Osteoblast (primary cell): ENCODE data around the gene NRAP. TPM values are rescaled to one million over a fixed set of nuclear protein-coding genes. Genes with fewer than 3 reads are reported as not detected.

Experiments used
- DNase-seq: peaks from one replicate; pipeline ENCODE4 v3.0.0; 2011; ENCODE audit warnings: low spot score, mixed read lengths; ENCODE audit not compliant: insufficient read length; ENCODE audit errors: missing footprints
- H2AFZ ChIP-seq: 2 replicates; pipeline ENCODE4 v1.6.0; 2011; ENCODE audit warnings: mild to moderate bottlenecking, low read length
- H3K27ac ChIP-seq: 2 replicates; pipeline ENCODE4 v1.5.1; 2011; ENCODE audit warnings: mild to moderate bottlenecking, low read depth, low read length, moderate library complexity
- H3K27me3 ChIP-seq: 2 replicates; pipeline ENCODE4 v1.6.0; 2012; ENCODE audit warnings: mild to moderate bottlenecking, control low read depth, inconsistent platforms, low read length, moderate library complexity; ENCODE audit not compliant: insufficient read depth
- H3K36me3 ChIP-seq: 2 replicates; pipeline ENCODE4 v1.5.1; 2011; ENCODE audit warnings: mild to moderate bottlenecking, low read length, control low read depth, moderate library complexity; ENCODE audit not compliant: insufficient read depth
- H3K4me1 ChIP-seq: 2 replicates; pipeline ENCODE4 v1.5.1; 2011; ENCODE audit warnings: mild to moderate bottlenecking, low read length, control low read depth, moderate library complexity; ENCODE audit not compliant: insufficient read depth
- H3K4me2 ChIP-seq: 2 replicates; pipeline ENCODE4 v1.6.0; 2011; ENCODE audit warnings: mild to moderate bottlenecking, low read length; ENCODE audit not compliant: insufficient read depth
- H3K4me3 ChIP-seq: fragments of 200-600 bp; sonication (generic); 3 replicates; pipeline ENCODE4 v1.5.1; 2012; ENCODE audit warnings: mild to moderate bottlenecking, low read length, inconsistent platforms; ENCODE audit not compliant: insufficient read depth
- H3K79me2 ChIP-seq: 2 replicates; pipeline ENCODE4 v1.6.0; 2012; ENCODE audit warnings: mild to moderate bottlenecking, low read length, control low read depth, inconsistent platforms; ENCODE audit not compliant: insufficient read depth
- H3K9me3 ChIP-seq: 2 replicates; pipeline ENCODE4 v1.5.1; 2011; ENCODE audit warnings: low read depth, low read length, control low read depth
- H4K20me1 ChIP-seq: 2 replicates; pipeline ENCODE4 v1.6.0; 2012; ENCODE audit warnings: mild to moderate bottlenecking, low read length, control low read depth; ENCODE audit not compliant: insufficient read depth
- total RNA-seq: library from RNA; depleted of rRNA; stranded (reverse); fragments of >200 nt; gene quantifications from 2 replicates; pipeline ENCODE4 v1.2.3, GENCODE V29; 2012
- TF ChIP-seq, protein P1 (sequence below): IDR thresholded peaks from 2 replicates; pipeline ENCODE4 v1.5.1; 2011; ENCODE audit warnings: mild to moderate bottlenecking, low read depth, low read length, moderate library complexity; ENCODE audit errors: extremely low read depth

NRAP gene
- total RNA-seq, 1 donor: not detected

DNA sequence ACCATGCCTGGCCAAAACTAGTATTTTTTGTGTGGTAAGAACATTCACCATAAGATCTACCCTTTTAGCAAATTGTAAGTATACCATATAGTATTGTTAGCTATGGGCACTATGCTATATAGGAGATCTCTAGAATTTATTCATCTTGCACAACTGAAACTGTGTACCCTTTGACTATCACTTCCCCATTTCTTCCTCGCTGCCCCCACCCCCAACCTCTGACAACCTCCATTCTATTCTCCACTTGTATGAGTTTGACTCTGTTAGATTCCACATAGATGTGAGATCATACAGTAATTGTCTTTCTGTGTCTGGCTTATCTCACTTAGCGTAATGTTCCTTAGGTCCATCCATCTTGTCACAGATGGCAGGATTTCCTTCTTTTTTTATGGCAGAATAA, 19.5 kb upstream of the NRAP start:
- no peak for DNase-seq
- Histone ChIP-seq H3K27ac (no peak overlapping the region), H4K20me1 (peaks cover 27% of the 10 kb centered on the region), H3K79me2 (peaks cover 41% of the 10 kb centered on the region), H3K4me2 (no peak overlapping the region), H3K9me3 (no peaks in the 10 kb centered on the region), H2AFZ (no peak overlapping the region), H3K27me3 (no peaks in the 10 kb centered on the region), H3K4me3 (no peak overlapping the region), H3K4me1 (peaks cover 11% of the 10 kb centered on the region), H3K36me3 (no peaks in the 10 kb centered on the region)
- TF ChIP-seq, protein P1, sequence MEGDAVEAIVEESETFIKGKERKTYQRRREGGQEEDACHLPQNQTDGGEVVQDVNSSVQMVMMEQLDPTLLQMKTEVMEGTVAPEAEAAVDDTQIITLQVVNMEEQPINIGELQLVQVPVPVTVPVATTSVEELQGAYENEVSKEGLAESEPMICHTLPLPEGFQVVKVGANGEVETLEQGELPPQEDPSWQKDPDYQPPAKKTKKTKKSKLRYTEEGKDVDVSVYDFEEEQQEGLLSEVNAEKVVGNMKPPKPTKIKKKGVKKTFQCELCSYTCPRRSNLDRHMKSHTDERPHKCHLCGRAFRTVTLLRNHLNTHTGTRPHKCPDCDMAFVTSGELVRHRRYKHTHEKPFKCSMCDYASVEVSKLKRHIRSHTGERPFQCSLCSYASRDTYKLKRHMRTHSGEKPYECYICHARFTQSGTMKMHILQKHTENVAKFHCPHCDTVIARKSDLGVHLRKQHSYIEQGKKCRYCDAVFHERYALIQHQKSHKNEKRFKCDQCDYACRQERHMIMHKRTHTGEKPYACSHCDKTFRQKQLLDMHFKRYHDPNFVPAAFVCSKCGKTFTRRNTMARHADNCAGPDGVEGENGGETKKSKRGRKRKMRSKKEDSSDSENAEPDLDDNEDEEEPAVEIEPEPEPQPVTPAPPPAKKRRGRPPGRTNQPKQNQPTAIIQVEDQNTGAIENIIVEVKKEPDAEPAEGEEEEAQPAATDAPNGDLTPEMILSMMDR: no peak

DNA sequence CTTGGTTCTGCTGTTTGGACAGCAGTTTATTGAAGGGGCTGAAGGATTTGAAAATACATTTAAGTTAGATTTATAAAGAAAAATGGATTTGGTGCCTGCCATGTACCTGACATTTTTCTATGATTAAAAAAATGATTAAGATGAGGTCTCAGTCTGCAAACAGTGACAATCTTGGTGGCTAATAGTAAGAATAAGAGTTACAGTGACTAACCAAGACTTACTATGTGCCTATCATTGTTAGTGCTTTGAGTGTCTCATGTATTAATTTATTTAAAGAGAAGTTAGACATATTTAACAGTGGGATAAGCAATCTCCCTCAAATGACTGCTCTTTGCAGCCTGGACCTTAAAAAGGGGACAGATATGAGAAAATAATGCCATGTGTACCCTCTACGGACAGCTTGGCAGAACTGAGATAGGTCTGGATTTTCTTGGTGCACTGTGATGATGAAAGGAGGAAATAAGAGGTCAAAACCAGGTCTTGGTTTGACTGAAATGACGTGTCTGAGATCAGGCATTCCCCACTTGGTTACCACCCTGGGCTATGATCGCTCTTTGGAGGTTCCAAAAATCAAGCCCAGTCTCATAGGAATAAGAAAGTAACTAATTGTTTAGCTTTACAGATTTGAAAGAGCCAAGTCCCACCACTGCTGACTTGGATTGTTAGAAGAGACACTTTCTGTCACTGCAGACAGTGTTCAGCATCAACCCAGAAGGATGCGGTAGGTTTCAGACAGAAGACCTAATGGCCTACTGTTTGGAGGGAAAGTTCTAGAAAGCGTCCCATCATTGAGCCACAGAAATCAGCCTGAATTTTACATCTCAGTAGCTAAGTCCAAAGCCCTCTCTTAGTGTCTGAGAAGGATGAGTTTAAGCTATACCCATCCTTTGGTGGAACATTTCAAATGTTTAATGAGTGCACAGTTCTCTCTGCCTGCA, 18.0 kb upstream of the NRAP start:
- TF ChIP-seq, protein P1: no peak
- Histone ChIP-seq H3K4me1 (peaks cover 11% of the 10 kb centered on the region), H3K27me3 (no peaks in the 10 kb centered on the region), H4K20me1 (peaks cover 27% of the 10 kb centered on the region), H3K9me3 (no peaks in the 10 kb centered on the region), H3K36me3 (no peaks in the 10 kb centered on the region), H3K79me2 (peaks cover 38% of the 10 kb centered on the region), H2AFZ (no peak overlapping the region), H3K4me2 (no peak overlapping the region), H3K4me3 (no peak overlapping the region), H3K27ac (no peak overlapping the region)
- no peak for DNase-seq

DNA sequence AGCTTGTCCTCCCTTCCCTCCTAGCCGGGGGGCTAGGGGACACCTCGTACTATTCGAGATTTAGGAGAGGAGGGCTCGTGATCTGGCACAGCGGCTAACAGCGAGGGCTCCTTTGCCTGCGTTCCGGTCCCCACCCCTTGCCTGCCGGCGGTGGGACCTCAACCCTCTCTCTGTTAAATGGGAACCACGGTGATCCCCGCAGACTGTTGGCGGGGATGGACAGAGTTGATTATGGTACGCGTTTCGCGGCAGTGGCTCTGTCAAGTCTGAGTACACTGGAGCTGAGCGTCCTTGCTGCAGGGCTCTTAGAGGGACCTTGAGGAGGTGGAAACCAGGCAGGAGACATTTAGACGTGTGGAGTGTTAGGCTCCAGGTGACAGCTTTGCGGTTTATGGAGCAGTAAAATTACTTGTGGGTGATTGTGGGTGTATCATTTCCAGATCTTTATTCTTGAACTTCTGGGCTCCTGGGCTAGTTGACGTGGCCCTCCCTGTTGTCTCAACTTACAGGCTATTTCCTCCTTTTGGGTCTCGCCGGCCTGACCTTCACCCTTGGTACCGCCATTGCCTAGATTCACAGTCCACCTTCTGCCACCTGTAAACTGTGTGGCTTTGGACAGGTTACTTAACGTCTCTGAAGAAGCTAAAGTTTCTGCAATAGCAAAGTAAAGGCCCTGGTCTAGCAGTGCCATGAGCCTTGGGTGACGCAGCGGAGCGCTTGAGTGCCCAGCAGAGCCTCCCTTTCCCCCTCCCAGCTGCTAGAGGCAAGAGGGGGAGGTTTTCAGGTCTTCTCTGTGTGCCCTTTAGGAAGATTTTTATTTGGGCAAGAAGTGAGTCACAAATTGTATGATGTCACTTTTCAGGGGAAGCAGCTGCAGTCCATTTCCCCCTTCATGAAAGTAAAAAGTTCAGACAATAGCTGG, 16.6 kb upstream of the NRAP start:
- Histone ChIP-seq H3K36me3 (no peaks in the 10 kb centered on the region), H2AFZ (peak overlapping the region; percentile 100), H3K4me2 (peak overlapping the region; percentile 92), H4K20me1 (peaks cover 20% of the 10 kb centered on the region), H3K27ac (peak overlapping the region; percentile 86), H3K27me3 (no peaks in the 10 kb centered on the region), H3K79me2 (peaks cover 36% of the 10 kb centered on the region), H3K4me3 (peak overlapping the region; percentile 100), H3K9me3 (no peaks in the 10 kb centered on the region), H3K4me1 (peaks cover 11% of the 10 kb centered on the region)
- DNase-seq: peak; percentile 49
- TF ChIP-seq, protein P1: no peak
